Tibial nerve (tissue), 3 donors: ENCODE data around the gene ITGB1.

Source experiments
- CTCF ChIP-seq, 5 experiments: fragments of 200-600 bp in 3 of 5; fragments of 450-650 bp in 2 of 5; sonication (generic) in 3 of 5; IDR thresholded peaks; one replicate each; pipeline ENCODE4 v1.5.1; 2016 to 2019; ENCODE audit warnings: antibody characterized with exemption in 5 of 5, mild to moderate bottlenecking in 3 of 5, moderate library complexity in 2 of 5
- POLR2A ChIP-seq, 2 donors: fragments of 450-650 bp; IDR thresholded peaks; one replicate each; pipeline ENCODE4 v1.6.1; 2017; ENCODE audit warnings: antibody characterized with exemption in 2 of 2, mild to moderate bottlenecking in 2 of 2, moderate library complexity in 2 of 2

GRCh38 chr10:32940321-32941301, 17.4 kb downstream of the ITGB1 start:
- TF ChIP-seq POLR2A (IDR thresholded peaks at IDR 0.05) (no peak), CTCF (IDR thresholded peaks at IDR 0.05) (no peak)
